M059J (cell line): ENCODE measurements around the gene HDAC10. TPM values are rescaled to one million over a fixed set of nuclear protein-coding genes. Genes with fewer than 3 reads are reported as not detected.

Experiments
- DNase-seq: peaks from one replicate; pipeline ENCODE4 v3.0.0-alpha.2; 2012; ENCODE audit warnings: low read depth
- total RNA-seq: library from RNA; depleted of rRNA; stranded (reverse); fragments of >200 nt; shearing (Covaris generic); gene quantifications from 2 replicates; pipeline ENCODE4 v1.2.3, GENCODE V29; 2014; rRNA removed

HDAC10 gene, protein sequence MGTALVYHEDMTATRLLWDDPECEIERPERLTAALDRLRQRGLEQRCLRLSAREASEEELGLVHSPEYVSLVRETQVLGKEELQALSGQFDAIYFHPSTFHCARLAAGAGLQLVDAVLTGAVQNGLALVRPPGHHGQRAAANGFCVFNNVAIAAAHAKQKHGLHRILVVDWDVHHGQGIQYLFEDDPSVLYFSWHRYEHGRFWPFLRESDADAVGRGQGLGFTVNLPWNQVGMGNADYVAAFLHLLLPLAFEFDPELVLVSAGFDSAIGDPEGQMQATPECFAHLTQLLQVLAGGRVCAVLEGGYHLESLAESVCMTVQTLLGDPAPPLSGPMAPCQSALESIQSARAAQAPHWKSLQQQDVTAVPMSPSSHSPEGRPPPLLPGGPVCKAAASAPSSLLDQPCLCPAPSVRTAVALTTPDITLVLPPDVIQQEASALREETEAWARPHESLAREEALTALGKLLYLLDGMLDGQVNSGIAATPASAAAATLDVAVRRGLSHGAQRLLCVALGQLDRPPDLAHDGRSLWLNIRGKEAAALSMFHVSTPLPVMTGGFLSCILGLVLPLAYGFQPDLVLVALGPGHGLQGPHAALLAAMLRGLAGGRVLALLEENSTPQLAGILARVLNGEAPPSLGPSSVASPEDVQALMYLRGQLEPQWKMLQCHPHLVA
- total RNA-seq: 5.4 and 12.3 TPM in 2 replicates

DNA sequence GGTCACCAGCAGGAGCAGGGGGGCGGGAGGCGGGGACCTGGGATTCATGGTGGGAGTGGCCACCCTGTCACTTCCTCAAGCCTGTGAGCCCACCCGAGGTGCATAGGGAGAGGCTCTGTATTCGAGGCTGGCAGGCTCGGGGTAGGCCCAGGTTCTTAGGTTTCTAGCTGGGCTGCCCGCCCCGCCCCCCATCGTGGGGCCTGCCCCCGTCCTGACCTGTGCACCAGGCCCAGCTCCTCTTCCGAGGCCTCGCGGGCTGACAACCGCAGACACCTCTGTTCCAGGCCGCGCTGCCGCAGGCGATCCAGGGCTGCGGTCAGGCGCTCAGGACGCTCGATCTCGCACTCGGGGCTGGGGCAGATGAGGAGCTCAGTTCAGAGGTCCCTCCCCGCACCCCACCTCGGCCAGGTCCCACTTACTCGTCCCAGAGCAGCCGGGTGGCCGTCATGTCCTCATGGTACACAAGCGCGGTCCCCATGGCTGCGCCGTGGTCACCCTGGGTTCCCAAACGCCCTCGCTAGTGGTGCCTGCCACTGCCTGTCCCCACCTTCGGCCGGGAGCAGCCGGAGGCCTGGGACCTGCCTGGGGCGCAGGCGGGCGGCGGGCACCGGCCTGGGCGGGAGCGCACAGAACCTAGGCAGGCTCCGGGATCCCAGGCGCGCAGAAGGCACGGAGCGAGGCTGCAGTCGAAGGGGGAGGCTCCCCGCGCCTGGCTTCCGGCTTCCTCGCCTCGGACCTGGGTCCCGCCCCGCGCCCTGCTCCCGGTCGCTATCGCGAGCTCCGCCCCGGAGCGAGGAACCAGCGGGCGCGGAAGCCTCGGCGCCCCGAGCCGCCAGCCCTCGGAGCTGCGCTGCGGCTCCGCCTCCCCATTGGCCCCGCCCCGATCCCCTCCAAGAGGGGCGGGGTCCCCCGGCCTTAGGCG, at the start of gene HDAC10:
HDAC10 (minus strand) TSS at position 711 of the 922 bp plus-strand sequence; CDS start at position 478, 233 bp downstream.
- peak; percentile 71 for DNase-seq

DNA sequence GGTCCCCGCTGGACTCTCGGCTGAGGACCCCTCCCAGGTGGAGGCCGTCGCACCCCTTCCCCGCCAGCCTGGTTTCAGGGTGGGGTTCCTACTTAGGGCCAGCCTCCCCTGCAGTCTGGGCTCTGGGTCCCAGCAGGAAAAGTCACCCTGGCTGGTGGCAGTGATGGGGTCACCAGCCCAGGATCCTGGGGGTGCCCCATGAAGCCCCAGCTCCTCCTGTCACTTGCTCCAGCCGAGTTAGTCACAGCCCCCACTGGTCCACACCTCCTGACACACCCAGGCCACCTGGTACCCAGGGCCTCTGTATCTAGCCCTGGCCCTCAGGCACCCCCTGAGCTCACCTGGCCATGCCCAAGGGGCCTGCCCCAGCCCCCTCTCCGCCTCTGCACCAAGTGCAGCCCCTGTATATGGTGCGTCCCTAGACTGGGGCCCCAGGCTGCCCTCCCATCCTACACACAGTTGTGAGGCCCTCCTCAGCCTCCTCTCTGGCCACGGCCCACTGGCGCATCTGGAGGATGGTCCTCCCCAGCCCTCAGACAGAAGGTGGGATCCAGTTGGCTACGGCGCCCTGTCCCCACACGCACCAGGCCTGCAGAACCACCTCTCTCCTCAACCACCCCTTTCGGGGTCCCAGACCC, 49.7 kb upstream of the HDAC10 start:
- no peak for DNase-seq

DNA sequence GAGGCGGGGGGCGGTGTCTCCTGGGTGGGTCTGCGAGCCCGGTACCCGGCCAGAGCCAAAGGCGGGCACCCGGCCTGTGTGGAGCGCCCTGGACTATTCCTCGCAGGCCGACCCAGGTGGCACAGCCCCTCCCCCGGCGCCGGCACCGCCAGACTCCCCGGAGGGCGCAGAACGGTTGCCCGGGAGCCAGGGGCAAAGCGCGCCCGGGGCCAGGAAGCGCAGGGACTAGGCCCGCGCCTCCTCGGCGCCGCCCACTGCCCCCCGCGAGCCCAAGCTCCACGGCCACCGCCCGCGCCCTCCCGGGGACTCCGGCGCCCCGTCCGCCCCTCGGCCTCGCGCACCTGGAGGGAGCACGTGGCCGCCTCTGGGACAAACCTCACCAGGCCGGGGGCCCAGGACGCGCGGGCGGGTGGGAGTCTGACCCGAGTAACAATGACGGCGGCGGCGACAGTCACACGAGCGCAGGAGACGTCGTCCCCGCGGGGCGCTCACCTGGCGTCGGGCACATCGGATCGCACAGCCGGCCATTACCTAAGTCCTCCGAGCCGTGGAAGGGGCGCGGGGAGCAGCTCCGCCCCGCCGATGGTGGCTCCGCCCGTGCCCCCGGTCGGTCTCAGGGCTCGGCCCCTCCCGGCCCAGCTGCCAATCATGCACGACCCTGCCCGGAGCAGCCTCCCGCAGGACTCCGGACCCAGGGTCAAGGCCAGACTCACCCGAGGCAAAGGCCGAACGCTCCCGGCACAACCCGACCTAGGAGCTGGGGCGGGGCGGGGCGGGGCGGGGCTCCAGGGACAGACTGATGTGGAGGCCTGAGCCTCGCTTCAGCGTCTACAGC, 48.9 kb upstream of the HDAC10 start:
- DNase-seq: no peak

DNA sequence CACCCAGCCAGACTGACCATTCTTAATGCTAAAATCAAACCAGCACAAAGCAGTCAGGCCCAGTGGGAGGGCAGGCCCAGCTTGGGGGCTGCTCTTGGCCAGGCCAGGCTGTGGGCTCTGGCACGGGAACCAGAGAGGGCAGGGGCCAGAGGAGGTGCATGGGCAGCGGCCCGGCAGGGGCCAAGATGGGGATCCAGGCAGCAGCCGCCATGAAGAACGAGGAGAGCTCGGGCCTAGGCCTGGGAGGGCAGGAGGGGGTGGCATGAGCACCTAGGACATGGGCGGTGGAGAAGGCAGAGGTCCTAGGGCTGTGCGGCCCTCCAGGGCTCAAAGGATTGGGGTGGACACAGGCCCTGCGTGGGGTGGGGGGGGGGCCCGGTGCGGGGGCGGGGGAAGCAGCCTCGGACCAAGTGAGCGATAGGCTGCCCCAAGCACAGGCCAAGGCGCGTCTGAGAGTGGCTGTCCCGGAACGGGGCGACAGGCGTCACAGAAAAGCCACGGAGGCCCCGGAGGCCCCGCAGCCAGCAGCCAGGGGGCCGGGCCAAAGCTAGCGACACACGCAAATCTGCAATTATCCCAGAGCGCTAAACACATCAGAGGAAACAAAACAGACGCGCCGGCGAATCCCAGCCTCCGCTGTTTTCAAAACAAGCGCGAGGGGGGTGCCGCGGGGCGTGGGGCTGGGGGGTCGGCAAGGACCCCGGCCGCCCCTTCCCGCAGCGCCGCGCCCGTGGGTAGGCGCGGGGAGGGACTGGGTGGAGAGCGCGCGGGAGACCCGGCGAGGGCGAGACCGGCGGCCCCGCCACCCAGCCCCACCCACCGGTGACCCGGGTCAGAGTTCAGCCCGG, 48.1 kb upstream of the HDAC10 start:
- DNase-seq: no peak

DNA sequence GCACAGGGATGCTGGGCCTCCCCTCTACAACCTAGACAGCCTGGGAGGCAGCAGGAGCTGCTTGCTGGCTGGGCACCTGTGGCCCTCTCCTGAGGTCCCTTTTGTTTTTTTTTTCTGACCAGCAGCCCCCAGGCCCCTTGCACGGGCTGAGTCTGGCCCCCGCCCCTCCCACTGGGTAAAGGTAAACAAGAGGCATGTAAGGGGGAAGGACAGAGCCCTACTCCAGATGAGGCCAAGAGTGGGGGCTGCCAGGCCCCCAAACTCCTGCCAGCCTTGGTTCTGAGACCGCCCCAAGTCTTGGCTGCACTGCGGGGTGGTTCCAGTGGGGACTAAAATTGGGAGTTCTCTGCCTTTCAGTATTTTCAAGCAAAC, 47.2 kb upstream of the HDAC10 start:
- no peak for DNase-seq

DNA sequence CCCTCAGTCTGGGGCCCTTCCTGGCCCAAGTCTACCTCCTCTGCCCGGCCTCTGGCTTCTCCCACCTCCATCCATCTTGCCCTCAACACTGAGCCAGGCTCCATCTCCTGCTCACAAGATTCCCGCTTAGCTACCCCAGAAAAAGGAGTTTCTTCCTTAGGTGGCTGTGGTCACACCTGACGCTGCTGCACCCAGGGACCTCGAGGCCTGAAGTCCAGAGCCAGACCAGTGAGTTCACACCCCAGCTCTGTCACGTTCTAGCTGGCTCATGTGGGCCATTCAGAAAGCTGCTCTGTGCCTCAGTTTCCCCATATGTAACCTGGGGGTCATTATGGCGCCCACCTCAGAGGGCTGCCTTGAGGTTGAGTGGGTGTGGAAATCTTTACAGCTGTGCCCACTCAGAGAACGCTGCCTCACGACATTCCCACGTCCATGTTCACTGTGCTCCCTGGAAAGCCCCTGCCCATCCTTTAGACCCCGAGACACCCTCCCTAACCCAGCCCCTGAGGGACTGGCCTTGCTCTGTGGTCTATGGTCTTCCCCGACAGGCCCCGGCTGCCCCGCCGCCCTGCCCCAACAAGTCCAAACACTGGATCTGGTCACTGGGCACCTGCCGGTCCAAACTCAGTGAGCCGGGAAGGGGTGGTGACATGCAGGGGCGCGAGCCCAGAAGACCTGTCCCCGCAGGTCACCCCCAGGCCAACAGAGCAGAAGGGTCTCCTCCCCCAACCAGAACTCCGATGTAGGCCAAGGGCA, 46.6 kb upstream of the HDAC10 start:
- DNase-seq: no peak

DNA sequence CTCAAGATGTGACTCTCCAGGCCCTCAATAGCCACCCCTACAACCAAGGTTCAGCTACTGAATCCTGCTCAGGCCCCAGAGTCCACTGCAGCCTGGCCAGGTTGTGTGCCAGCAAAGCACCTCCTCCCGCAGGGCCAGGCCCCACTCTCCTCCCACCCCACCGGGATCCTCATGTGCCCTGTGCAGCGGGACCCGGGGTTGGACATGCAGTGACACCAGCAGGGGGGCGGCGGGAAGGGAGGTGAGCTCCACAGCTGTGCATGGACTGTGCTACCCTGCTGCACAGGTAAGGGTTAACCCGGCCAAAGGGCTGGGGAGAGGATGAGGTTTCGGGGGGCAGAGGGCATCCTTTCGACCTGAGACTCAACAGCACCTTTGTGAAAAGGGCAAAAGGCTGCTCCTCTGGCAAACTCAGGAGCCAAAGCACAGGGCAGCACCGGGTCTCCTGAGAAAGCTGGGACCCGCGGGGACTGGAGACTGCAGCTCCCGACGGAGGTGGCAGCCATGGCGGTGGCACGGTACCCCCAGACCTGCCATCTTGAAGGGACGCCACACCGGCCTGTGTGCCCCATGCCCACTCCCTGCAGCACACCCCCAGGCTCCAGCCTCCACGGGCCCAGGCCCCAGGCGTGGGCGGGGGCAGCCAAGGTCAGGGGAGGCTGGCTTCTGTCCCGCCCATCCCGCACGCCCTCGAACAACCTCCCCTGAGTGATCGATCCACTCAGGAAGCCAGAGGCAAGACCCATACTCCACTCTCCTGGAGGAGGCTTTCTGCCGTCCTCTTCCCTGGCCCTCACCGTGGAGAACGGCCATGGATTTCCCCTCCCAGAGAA, 45.8 kb upstream of the HDAC10 start:
- no peak for DNase-seq

DNA sequence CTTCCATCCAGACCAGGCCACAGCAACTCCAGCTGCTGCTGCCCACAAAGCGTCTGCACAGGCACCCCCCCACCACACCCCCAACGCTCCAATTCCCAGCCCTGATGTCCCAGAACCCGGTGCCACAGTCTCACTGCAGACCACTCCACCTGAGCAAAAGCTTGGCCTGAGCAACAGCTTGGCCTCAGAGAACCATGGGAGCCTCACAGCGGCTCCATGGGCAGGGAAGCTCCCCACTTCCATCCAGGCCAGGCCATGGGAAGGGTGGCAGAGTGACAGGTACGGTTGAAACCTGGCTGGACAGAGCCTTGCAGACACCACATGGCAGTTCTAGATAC, 43.2 kb upstream of the HDAC10 start:
- no peak for DNase-seq

DNA sequence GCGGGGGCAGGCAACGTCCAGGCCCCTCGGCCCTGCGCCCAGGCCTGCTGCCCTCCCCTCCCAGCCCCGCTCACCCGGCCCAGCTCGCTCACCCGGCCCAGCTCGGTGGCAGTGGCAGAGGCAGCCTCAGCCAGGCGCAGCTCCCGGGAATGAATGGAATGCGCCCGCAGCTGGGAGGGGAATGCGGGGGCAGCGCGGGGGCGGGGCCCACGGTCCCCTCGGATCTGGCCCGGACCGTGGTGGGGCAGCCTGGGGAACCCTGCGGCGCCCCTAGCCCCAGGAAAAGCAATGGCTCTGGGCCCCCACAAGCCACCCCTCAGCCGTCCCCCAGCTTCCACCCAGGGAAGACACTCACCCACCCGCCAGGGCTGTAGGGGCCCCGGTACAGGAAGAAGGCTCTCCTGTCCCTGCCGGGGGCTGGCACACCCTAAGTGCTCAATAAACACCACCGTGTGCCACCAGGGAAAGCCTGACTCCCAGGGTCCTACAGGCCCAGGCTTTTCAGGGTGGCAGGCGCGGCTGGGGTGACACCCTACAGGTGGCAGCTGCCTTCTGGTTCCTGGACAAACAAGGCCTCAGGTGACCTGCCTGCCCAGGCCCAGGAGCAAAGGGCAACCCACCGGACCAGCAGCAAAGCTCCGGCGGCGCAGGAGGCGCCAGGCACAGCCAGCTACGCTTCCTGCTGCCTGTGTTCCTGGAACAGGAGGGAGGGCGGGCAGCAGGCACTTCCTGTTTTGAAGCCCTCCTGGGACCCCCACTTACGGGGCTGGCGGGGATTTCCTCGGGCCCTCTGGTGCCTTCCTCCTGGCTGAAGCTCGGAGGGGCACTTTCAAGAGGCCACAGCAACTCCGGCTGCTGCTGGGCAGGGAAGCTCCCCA, 42.6 kb upstream of the HDAC10 start:
- peak; percentile 78 for DNase-seq

DNA sequence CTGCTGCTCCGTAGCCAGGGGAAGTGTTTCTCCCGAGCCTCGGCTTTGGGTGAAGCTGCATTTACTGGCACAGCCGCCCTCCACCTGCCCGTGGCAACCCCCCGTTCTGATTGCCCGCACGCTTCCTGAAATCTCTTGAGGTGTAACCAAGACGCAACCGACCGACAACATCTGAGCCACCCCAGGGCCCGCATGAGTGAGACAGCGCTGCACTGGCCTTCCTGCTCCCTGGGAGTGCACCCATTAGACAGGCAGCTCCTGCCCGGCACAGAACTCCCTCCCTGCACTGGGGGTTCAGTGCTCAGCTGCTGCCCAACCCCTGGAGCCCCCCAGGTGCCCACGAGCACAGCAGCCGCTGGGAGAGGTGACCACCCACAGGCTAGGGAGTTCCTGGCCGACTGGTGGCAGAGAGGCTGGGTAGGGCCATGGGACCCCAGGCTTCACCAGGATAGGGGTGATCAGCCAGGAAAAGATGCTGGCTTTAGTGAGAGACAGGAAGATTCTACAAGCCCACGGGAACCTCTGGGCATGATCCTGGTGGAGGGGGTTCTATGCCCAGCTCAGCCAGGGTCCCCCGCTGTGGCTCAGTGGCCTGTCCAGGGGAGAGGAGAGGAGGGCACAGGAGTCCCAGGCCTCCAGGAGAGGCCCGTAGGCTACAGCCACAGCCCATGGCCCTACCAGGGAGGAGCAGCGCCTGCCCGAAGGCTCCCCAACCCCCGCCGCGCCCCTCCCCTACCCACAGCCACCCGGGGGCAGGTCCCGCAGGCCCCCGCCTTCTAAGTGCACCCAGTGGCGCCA, 41.8 kb upstream of the HDAC10 start:
- DNase-seq: no peak

DNA sequence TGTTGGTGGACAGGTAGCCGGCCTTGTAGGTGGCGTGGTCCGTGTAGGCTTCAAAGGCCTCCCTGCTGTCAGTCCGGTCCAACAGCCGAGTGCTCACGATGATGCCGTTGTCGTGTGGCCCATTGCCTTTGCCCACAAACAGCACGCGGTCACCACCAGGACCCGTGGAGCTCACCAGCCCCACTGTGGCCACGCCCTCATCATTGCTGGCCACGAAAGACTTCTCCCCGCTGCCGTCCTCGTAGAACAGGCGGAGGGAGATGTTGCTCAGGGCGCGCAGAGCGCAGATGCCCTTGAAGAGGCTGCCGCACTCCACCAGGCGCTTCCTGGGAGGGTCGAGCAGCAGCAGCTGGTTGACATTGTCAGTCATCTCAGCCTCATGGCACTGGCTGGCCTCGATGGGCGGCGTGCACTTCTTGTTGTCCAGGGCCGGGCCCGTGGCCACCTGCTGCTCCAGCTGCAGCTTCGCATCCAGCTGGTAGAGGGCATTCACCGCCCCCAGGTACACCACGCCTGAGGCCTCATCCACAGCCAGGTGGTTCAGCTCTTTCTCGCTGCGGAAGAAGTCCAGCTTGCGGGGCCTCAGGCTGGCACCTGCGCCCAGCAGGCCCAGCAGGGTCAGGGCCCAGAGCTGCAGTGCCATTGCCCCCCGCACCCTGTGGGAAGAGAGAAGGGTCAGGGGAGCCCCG, 39.0 kb upstream of the HDAC10 start:
- DNase-seq: no peak

DNA sequence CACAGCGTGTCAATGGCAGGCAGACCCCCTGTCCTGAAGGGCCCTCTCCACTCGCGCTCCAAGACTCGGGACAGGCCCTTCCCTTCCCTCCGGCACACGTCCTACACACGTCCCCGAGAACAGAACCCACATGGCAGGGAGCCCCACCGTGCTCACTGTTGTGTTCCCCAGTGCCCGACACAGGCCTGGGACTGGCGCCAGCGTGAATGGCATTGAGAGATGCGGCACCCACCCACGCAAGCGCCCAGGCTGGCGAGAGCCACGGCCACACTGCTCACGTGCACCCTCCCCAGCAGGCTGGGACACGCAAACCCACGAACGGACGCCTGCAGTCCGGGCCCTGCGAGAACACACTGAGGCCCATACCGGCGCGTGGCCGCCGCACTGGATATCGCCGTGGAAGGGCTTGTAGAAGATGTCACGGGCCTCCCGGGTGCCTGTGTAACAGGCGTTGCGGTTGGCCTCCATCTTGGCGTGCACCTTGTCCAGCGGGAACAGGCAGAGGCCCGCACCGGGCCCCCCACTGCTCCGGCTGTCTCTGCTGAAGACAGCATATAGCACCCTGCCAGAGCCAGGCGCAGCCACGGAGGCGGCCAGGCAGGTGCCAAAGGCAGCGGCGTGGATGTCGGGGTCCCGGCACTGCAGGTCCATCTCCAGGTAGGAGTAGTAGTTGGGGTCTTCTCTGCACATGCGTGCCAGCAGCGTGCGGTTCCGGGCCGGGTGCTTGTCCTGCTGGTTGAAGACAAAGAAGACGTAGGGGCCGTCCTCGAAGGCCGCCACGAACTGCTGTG, 38.3 kb upstream of the HDAC10 start:
- DNase-seq: no peak

DNA sequence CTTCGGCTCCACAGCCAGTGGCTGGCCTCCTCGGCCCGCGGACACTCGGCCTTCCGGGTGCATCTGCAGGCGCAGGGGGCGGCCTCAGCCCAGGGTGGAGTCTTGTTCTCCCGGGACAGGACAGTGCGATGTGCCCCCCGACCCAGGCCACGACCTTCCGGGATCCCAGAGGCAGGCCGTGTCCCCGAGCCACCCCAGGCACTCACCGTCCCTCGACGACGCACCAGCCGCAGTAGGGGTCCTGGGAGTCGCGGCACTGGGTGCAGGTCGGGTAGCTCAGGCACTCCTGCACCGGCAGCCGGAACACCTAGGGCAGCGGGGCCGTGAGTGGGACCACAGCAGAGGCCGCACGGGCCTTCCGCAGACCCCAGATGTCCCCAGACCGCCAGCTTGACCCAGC, 36.7 kb upstream of the HDAC10 start:
- no peak for DNase-seq

DNA sequence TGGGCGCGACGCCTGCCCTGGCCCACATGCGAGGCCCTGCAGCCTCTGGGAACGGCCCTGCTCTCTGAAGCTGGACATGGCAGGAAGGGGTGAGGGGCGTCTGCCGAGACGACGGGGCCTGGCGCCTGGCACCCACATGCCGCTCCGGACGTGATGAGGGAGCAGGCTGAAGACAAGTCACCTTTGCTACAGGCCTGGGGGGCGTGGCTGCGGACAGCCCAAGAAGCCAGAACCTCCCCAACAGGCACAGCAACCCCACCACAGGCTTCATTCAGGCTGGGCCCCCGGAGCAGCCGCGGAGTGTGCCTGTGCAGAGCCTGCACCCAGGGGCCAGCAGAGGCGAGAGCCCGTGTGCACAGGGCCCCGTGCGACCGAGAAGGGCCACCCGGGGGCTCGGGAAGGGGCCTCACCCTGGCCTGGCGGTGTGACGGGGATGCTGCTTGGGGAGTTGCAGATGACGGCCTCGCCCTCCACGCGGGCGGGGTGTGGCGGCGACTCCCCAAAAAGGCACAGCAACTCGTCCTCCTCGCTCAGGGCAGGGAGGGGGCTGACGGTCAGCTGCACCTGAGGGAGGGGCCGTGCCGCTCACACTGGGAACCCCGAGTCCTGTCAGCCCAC, 35.7 kb upstream of the HDAC10 start:
- DNase-seq: no peak

DNA sequence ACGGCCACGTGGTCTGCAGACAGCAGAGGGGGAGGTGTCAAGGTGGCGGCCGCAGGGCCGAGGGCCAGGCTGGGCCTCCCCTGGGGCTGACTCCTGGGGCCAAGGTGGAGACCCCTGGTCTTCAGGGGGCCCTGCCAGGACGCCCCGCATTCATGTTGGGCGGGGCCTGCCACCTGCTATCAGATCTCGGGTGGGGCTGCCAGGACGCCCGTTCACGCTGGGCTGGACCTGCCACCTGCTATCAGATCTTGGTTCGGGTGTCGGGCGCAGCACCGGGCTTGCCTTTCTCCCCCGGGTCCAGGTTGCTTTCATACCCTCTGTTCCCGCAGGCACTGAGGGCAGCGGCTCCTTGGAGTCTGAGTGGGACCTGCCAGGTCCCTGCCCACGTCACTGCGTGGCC, 35.2 kb upstream of the HDAC10 start:
- DNase-seq: no peak
